Gastrocnemius medialis (tissue), 4 donors: ENCODE measurements around the gene CYFIP2.

Experiments
- CTCF ChIP-seq, 5 experiments: fragments of 450-650 bp in 3 of 5; fragments of 200-600 bp in 2 of 5; sonication (generic) in 2 of 5; IDR thresholded peaks in 4 of 5; conservative IDR thresholded peaks in 1 of 5; 1 replicate in 4 of 5; 2 replicates in 1 of 5; pipeline ENCODE4 v1.5.1; 2016 to 2019; ENCODE audit warnings: antibody characterized with exemption in 5 of 5, mild to moderate bottlenecking in 3 of 5, moderate library complexity in 3 of 5
- POLR2A ChIP-seq, 2 donors: fragments of 450-650 bp; IDR thresholded peaks; one replicate each; pipeline ENCODE4 v1.6.1; 2017; ENCODE audit warnings: antibody characterized with exemption in 2 of 2, mild to moderate bottlenecking in 2 of 2, moderate library complexity in 2 of 2

DNA sequence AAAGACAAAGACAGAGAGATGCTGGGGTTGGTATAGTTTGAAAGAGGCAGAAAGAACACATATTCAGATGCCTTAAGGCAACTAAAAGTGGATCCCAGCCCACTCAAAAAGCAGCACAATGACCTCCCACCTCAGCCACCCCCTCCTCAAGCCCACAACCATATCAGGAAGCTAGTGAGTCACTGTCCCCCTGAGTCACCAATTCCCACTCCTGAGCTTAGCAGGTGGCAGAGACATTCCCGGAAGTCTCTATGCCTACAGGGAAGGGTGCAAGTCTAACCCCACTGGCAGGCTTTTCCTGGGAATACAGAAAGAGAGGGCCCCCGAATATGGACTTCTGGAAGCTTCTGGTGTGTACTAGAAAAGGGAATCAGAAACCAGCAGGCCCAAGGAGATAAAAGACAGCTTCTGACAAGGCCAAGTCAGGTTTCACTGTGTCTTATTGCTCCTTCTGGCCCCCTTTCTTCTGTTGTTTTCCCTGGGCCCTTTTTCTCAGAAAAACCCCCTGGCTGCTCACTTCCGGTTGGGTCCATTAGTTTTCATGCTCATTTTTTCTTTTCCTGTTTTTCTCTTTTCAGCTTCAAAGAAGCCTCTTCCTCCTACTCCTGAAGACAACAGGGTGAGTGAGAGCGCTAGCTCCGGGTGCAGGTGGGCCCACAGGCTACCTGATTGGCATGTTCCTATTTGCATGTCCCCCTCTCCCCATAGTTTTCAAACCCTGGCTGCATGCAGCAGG, 48.5 kb upstream of the CYFIP2 start:
- no peak for TF ChIP-seq CTCF (IDR thresholded peaks at IDR 0.05 in 4 of 5, conservative IDR thresholded peaks at IDR 0.05 in 1 of 5)
- no peak for TF ChIP-seq POLR2A (IDR thresholded peaks at IDR 0.05)
